SK-N-DZ (cell line): Measurements from ENCODE around the gene GTF2IRD1.
"Not testable (repeated sequence)": the region's sequence is repeated elsewhere in the genome, so short reads cannot be mapped to it uniquely, and the experiment has no call there.

ENCODE experiments used
- DNase-seq: peaks from one replicate; pipeline ENCODE4 v3.0.0-alpha.2; 2015; ENCODE audit warnings: low spot score

The GTF2IRD1 gene

GRCh38 chr7:74560086-74560719 lies 106.5 kb downstream of the GTF2IRD1 start:
- DNase-seq = no peak

- DNase-seq = no peak
These were observed 108.3 kb downstream of the GTF2IRD1 start for GRCh38 chr7:74561898-74562613.

- DNase-seq = not testable (repeated sequence)
These were observed 109.9 kb downstream of the GTF2IRD1 start for GRCh38 chr7:74563639-74564038.

- DNase-seq = no peak
These were observed 113.6 kb downstream of the GTF2IRD1 start for GRCh38 chr7:74567318-74567668.

GRCh38 chr7:74568658-74569057 lies 115.0 kb downstream of the GTF2IRD1 start:
- no peak for DNase-seq

- DNase-seq = peak; percentile 79
These were observed 115.9 kb downstream of the GTF2IRD1 start for GRCh38 chr7:74569501-74570075.

GRCh38 chr7:74570533-74571156 lies 116.9 kb downstream of the GTF2IRD1 start:
- DNase-seq = no peak

GRCh38 chr7:74572301-74572979 lies 118.7 kb downstream of the GTF2IRD1 start:
- DNase-seq = no peak

- no peak for DNase-seq
These were observed 119.8 kb downstream of the GTF2IRD1 start for GRCh38 chr7:74573512-74573911.

- no peak for DNase-seq
These were observed 121.5 kb downstream of the GTF2IRD1 start for GRCh38 chr7:74575083-74575784.

GRCh38 chr7:74575811-74576210 lies 122.1 kb downstream of the GTF2IRD1 start:
- no peak for DNase-seq

- no peak for DNase-seq
These were observed 126.3 kb downstream of the GTF2IRD1 start for GRCh38 chr7:74579800-74580685.

- no peak for DNase-seq
These were observed 128.3 kb downstream of the GTF2IRD1 start for GRCh38 chr7:74581916-74582440.

- no peak for DNase-seq
These were observed 128.8 kb downstream of the GTF2IRD1 start for GRCh38 chr7:74582447-74583039.

GRCh38 chr7:74583630-74584029 lies 129.9 kb downstream of the GTF2IRD1 start:
- no peak for DNase-seq

- DNase-seq = no peak
These were observed 130.7 kb downstream of the GTF2IRD1 start for GRCh38 chr7:74584160-74584954.

- no peak for DNase-seq
These were observed 132.1 kb downstream of the GTF2IRD1 start for GRCh38 chr7:74585844-74586243.

- no peak for DNase-seq
These were observed 132.8 kb downstream of the GTF2IRD1 start for GRCh38 chr7:74586258-74587175.
